Inferior parietal cortex (tissue), 1 donor: ENCODE data around the gene PYGO2.
A peak's percentile ranks its signal among the peaks of the same experiment; 100 is the strongest.
"Not testable (repeated sequence)": the region's sequence is repeated elsewhere in the genome, so short reads cannot be mapped to it uniquely, and the experiment has no call there.

Experiments
- DNase-seq: peaks from one replicate; pipeline ENCODE4 v3.0.0-alpha.2; 2016; ENCODE audit errors: extremely low spot score

PYGO2 gene

DNA sequence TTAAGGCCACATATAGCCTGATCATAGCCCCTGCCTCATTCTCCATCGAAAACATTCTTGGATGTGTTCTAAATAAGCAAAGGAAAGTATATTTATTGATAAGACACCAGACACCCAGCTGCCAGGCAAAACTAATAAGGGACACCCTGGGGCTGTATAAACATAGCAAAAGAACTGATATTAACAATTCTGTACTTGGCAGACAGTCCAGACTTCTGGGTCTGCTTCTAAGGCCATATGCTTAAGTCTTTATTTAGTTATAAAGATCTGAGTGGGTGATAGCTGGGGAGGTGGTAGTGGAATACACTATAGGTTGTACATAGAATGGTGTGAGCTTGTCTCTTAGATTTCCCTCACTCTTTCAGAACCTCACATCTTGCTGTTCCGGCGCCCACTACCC, 16.8 kb upstream of the PYGO2 start:
- no peak for DNase-seq

DNA sequence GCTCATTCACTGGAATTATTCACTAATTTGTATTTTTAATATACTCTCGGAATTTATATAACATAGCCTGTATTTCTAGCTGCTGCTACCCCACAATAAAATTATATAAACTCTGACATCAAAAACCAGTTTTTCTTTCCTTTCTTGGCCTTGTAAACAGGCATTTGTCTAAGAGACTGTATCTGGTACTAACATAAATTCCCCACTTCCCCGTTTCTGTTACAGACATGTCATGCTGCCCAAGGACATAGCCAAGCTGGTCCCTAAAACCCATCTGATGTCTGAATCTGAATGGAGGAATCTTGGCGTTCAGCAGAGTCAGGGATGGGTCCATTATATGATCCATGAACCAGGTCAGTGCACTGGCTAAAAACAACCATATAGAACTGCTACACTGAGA, 16.2 kb upstream of the PYGO2 start:
- DNase-seq = not testable (repeated sequence)

DNA sequence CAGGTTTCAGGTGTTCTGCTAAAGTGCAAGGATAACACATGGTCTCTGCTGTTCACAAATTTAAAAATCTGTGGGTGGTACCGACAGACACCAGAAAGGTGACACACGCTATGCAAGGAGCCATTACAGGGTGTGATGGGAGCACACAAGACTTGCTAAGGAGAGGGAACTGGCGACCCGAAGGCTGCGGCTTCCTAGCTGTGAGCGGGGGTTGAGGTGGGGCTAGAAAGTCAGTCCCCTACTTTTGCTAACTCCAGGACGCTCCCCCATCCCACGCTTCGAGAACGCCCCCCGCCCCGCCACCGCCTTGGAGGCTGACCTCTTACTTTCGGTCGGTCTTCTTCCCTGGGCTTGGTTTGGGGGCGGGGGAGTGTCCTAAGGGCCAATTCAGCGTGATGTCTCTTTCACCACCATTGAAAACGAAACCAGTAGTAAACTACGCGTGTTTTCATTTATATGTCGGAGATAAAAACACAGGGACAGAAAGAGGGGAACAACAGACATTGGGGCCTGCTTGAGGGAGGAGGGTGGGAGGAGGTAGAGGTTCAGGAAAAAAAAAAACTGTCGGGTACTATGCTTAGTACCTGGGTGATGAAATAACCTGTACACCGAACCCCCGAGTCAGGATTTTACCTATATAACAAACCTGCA, 14.0 kb upstream of the PYGO2 start:
- DNase-seq = no peak

DNA sequence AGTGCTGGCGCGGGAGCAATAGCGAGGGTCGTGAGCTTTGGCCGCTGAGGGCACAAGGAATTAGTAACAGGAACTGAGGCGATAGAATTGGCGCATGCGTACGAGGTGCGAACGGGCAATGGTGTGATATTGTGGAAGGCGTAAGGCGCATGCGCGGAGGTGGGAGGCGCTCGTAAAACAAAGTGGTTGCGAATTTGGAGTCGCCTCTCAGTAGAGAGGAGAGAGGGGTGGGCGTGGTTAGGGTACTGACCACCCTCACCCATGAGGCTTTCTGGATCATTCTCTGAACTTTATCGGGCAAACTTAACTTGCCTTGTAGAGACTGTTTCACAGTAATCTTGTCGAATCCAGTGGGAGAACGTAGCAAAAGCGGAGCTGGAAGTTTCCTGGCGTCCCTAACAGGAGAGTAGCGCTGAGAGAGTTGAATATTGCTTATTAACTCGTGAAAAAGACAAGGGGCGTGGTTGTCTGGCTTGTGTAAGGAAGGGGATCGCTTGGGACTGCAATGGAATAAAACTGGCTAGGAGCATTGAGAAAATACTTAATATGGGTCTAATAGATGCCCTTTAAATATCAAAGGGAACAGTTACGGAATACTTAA, 13.3 kb upstream of the PYGO2 start:
- peak; percentile 97 for DNase-seq

DNA sequence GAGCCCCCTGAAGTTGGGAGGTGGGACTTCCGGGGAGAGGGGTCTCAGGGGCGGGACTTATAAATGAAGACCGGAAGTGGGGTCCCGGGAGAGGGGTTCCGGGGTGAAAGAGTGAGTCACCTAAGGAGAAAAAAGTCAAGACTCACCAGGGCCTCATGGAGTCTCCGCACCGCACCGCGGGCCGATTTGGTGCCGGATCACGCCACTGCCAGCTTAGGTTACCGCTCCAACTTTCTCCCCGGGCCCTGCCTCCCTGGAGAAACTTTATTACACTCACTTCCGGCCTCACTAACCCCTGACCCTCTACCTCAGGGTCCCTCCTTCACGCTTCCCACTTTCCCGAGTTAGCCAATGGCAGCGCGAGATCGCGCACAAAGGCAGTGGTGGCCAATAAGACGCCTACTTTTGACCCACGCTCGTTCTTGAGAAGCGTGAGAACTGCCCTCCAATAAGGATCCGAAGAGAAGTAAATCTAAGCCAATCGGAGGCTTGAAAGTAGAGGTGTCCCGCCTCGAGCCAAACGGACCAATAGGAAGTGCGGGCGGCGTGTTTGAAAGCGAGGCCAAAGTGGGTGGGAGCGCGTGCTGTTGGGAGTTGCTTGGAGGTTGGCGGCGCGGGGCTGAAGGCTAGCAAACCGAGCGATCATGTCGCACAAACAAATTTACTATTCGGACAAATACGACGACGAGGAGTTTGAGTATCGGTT, 12.7 kb upstream of the PYGO2 start, which contains the start of gene CKS1B:
TSS of gene CKS1B (plus strand) at position 580 of the 706 bp plus-strand sequence. CDS start at position 645, 65 bp downstream.
- peak; percentile 100 for DNase-seq

DNA sequence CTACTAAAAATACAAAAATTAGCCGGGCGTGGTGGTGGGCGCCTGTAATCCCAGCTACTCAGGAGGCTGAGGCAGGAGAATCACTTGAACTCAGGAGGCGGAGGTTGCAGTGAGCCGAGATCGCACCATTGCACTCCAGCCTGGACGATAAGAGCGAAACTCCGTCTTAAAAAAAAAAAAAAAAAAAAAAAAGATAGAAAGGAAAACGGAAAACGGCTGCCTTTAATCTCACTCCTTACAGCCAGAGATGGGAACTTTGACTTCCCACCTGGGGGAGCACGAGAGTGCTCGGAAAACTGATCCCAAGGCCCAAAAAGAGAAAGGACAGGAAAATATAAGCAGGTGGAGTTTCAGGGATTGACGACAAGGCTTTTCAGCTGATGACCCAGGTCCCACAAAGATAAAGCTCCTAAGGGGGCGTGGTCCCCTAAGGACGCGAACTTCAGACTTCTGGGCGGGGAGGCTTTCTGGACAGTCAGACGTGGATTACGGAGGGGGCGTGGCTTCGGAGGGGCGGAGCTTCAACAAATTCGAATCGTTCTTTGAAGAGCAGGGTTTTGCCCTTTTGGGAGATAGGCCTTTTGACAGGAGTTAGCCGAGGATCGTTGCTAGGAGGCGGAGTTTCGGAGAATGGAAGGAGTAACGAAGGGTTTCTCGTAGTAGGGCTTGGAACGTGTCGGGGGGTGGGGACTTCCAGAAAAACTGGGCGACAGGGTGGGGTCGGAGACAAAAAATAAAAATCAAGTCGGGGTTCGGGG, 11.9 kb upstream of the PYGO2 start:
- DNase-seq = peak; percentile 85

DNA sequence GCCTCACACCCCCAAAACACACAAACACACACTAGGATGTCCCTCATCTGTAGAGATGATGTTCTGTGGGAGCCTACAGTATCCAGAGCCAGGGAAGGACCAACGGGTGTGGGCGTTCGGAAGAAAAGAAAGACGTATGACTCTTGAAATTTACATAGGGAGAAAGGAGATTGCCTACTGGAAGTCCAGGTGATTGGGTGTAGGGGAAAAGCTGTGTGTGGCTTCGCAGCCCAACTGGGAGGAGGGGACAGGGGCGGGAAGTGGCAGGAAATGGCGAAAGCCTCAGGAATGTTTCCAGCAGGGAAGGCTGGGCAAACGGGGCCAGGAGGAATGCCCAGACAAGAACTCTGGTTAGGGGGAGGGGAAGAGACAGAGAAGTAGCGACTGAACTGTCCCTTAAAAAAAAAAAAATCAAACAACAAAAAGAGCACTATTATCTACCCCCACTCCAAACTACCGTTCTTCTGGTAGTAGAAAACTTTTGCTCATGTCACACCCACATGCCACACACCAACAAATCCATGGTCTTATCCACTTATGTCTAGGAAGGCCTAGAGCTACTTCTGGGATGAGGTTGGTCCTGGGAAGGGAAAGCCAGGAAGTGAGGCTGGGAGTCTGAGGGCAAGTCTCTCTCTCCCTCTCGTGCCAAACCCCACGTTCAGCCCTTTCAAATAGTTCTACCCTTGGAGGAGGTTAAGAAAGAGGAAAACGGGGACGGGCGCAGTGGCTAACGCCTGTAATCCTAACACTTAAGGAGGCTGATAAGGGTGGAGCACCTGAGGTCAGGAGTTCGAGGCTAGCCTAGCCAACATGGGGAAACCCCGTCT, 11.1 kb upstream of the PYGO2 start:
- no peak for DNase-seq

DNA sequence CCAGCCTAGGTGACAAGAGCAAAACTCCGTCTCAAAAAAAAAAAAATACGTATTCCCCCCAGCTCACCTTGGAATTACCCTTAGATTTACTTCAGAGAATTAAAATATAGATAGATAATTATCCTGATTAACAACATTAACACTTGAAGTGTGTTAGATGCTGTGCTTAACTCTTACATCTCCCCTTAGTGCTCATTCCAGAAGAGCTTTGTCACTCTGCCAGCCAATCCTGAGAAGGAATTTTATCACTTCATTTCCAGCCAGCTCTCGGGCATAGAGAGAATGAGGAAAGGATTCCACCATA, 10.6 kb upstream of the PYGO2 start:
- DNase-seq = no peak

DNA sequence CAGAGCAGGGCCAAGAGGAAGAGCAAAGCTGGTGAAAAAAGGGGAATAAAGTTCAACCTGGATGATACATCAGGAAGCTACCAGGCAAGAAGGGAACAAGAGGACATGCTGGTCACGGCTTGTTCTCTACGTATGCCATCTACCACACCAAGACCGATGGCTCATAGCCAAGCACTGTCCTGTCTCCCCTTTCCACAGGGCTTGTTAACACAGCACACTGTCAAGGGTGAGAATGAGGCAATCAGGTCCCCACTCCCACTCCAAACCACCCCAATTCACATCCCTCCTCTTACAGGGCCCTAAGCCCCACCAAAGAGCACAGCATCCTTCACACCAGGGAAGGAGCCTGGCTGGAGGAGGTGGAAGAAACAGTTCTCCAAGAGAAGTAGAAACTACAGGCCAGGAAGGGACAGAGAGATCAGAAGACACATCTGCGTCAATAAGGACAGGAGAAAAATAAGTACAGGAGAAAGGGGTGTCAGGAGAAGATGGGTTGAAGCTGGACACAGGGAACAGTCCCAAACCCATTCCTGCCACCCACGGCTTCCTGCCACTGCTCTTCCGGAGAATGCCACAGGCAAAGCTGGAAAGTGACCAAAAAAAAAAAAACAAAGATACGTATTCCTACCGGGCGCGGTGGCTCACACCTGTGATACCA, 9.9 kb upstream of the PYGO2 start:
- DNase-seq = no peak

DNA sequence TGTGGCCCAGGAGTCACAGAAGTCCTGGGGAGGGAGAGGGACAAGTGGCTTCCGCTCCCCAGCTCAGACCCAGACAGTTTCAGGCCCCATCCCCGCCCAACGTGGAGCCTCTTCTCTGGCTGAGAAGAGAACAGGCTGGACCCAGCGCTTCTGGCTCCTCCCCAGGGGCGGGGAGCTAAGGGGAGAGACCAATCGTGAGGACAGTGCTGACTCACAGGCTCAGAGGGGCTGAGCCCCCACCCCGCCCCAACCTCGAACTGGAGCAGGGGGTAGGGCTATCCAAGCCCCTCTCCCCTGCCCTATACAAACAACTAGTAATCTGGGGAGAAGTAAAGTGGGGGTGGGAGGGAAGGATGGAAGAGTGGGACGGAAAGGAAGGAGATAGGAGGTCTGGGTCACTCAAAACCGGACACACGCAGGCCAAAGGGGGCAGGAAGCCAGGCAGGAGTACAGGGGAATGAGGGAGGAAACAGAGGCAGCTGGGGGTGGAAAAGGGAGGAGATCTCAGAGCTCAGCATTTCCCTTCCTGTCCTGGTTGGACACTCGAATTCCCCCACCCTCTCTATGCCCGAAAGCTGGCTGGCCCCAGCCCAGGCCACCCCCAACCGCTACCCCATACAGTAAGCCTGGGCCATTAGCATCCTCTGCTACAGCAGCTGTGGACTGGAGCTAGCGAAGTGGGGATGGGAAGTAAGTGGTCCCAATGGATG, 9.2 kb upstream of the PYGO2 start, which contains the start of gene SHC1:
TSS of gene SHC1 (minus strand) at position 117 of the 710 bp plus-strand sequence. CDS start 221 bp downstream, outside the sequence.
- peak; percentile 84 for DNase-seq

DNA sequence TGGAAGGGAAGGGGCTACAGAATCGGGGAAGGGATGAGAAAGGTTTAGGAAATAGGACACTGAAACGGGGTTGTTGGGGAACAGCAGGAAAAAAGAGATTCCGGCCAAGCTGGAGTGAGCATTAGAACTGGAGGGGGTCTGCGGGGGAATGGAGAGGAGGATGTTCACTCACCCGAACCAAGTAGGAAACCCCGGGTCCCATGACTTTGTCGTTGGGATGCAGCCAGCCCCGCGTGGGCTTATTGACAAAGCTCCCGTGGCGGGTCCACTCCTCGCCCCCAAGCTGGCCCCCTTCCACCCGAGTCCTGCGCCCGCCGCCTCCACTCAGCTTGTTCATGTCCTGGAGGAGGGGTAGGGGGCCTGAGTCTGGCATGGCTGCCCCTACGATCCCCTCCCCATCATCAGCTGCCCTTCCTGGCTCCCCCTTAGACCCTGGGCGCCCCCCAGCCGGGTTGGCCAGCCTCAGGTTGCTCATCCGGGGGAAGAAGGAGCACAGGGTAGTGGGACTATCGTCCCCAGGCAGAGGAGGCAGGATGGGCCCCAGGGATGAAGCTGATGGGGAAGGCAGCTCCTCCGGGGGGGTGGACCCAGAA, 8.4 kb upstream of the PYGO2 start:
- DNase-seq = no peak

DNA sequence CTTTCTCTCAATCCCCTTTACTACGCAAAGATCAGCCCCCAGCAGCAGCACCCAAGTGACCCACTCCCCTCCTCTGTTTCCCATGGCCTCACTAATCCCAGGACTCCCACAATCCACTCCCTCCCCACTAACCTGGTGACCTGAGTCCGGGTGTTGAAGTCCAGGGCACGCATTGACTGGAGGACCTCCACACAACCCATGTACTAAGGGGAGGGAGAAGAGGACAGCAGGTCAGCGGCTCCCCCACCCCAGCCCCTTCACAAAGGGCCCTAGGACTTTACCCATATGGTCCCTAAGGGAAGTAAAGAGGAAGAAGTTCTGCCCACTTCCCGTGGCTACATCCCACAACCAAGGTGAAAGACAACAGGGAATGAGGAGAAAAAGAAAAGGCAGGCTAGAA, 7.7 kb upstream of the PYGO2 start:
- no peak for DNase-seq

DNA sequence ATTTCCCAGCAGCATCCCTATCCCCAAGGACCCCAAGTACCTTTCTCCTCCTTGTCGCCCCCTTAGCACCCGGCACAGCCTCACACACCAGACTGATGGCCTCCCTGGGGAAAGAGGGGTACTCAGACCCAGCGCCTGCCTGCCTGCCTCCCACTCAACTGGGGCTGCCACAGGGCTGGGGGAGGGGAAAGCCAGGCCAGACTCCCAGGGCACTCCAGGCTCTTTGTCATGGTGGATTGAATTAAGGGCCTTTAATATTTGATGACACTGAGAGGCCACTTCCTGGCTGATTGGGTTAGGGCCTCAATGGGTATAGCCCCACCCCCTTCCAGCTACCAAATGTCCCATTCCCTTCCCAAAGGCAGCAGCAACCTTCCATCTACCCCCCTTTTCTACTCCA, 7.1 kb upstream of the PYGO2 start:
- DNase-seq = no peak

DNA sequence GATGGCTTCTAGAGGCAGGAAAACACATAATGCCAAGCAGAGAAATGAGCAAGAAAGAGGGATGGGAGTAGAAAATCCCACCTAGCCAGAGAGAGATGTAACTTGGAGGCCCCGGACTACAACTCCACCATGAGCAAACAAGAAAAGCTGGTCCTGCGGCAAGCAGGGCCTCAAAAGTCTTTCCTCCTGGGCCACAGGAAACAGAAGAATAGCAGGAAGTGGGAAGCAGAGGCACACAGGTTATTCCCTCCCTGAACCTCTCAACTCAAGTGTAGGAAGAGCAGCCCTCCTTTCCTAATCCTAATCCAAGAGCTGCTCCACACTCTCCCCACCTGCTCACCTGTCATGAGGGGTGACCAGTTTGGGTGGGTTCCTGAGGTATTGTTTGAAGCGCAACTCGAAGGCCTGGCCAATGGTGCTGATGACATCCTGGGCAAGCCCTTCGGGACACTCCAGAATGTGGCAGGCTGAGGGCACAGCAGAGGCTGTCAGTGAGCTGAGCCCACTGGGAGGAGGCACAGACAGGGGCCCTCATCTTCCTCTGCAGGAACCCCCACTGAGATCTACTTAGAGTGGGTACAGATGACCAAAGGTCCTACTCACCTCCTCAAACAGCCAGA, 5.9 kb upstream of the PYGO2 start:
- DNase-seq = no peak

DNA sequence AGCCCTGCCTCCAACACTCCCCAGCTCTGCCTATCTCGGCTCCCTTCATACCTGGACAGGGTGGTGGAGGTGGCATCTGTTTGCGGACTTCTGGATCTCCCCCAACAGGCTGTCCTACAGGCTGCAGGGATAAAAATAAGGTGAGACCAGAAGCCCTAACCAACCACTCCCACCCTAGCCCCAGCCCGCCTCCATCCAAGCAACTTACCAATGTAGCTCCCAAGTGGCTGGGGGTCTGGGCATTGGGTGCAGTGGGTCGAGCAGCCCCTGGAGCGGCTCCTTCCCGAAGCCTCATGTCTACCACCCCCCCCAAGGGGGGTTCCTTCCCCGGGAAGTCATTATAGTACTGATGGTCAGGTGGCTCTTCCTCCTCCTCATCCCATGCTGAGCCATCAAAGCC, 4.5 kb upstream of the PYGO2 start:
- DNase-seq = no peak

DNA sequence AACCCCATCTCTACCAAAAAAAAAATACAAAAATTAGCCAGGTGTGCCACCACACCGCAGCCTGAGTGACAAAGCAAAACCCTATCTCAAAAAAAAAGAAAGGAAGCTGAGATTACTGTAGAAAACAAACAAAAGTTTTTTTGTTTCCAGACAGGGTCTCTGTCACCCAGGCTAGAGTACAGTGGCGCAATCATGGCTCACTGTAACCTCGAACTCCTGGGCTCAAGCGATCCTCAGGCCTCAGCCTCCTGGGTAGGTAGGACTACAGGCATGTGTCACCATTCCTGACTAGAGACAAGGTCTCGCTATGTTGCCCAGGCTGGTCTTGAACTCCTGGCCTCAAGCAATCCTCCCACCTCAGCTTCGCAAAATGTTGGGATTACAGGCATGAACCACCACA, 2.8 kb upstream of the PYGO2 start:
- no peak for DNase-seq

DNA sequence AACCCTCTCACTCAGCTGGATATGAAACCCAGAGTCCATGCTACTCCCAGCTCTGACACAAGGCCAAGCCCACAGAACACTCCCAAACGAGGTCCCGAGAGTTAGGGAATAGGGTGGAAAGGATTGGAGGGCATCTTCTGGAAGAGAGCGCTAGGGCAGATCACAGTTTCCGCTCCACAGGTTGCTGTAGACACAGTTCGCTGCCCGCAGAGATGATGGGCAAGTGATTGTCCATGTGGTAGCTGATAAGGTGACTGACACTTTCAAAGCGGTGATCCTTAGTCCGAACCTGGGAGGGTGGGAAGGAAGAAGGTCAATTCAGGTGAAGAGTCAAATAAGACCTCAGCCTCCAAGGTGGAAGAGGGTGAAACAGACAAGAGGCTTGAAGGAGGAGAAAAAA, 2.1 kb upstream of the PYGO2 start:
- DNase-seq = no peak

DNA sequence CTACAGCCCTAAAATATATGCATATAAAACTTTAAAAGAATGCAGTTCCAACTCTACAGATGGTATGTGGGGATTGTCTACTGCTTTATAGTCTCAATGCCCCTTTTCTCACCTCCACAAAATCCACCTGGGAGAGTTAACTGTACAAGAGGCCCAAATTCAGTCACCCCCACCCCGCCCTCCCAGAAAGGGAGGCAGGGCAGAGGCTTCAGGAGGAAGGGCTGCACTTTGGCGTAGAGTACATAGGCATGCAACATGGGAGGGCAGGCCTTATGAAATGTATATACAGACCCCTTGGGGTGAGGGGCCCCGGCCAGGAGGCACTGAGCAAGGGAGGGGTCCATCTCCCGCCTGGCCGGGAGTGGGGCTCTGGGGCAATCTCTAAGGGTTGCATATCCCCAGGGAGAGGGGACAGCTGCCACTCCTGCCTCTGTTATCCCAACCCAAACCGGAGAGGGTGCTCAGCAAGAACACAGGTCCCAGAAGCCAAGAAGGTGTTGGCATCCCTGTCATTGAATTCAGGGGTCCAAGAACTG, 1.3 kb upstream of the PYGO2 start:
- no peak for DNase-seq

DNA sequence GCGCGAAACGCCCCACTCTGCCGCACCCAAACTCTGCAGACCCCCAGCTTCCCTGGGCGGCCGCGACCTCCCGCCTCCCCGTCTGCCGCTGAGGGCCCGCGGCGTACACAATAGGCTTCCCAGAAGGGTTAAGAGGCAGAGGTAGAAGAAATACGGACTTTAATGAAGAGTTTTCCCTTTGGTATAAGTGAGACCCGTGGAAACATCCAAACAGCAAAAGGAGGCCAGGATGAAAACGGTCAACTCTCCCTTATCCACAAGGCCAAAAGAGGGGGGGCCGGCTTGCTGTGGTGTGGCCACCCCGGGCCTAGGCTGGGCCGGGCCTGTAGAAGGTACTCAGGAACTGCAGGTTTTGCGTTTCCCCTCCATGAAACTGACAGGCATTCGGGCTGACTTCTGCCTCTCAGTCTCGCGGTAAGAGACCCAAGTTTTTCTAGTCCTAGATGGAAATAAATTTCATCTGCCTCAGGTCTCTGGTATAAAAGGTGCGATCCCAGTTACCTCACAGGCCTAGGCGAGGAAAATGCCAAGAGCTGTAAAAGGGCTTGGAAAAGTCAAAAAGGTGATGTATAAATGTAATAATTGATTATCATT, 671 bp upstream of the PYGO2 start:
- no peak for DNase-seq
